Heart right ventricle (tissue), 16 donors: ENCODE data around the gene CWC15. TPM values are rescaled to one million over a fixed set of nuclear protein-coding genes. Genes with fewer than 3 reads are reported as not detected.
A peak's percentile ranks its signal among the peaks of the same experiment; 100 is the strongest.

Experiments used
- ATAC-seq, 8 donors: fragments of 200-7000 bp; cut with Tn5 transposase; one replicate each; pipeline ENCODE4 v1.9.1; 2020; ENCODE audit warnings: mild to moderate bottlenecking in 8 of 8, moderate library complexity in 8 of 8, moderate number of reproducible peaks in 1 of 8
- DNase-seq, 2 donors: peaks; one replicate each; pipeline ENCODE4 v3.0.0-alpha.2; 2020
- H3K27ac ChIP-seq, 10 donors: fragments of 200-600 bp; sonication (generic) in 2 of 10; one replicate each; pipeline versions ENCODE4 v1.5.0 to v1.8.0; 2020 to 2022; ENCODE audit warnings: mild to moderate bottlenecking in 3 of 10
- H3K27me3 ChIP-seq, 7 donors: fragments of 200-600 bp; one replicate each; pipeline ENCODE4 v1.8.0; 2021 to 2022; ENCODE audit warnings: mild to moderate bottlenecking in 2 of 7
- H3K36me3 ChIP-seq, 9 donors: fragments of 200-600 bp; sonication (generic) in 1 of 9; one replicate each; pipeline versions ENCODE4 v1.5.0 to v1.8.0; 2020 to 2022; ENCODE audit warnings: mild to moderate bottlenecking in 2 of 9
- H3K4me1 ChIP-seq, 9 donors: fragments of 200-600 bp; sonication (generic) in 1 of 9; one replicate each; pipeline versions ENCODE4 v1.5.0 to v1.8.0; 2020 to 2022; ENCODE audit warnings: mild to moderate bottlenecking in 4 of 9
- H3K4me3 ChIP-seq, 10 donors: fragments of 200-600 bp; sonication (generic) in 2 of 10; one replicate each; pipeline versions ENCODE4 v1.5.0 to v1.8.0; 2020 to 2022; ENCODE audit warnings: mild to moderate bottlenecking in 7 of 10, moderate library complexity in 2 of 10
- H3K9me3 ChIP-seq, 11 donors: fragments of 200-600 bp in 10 of 11; sonication (generic) in 2 of 11; one replicate each; pipeline versions ENCODE4 v1.5.0 to v1.8.0; 2013 to 2022; ENCODE audit warnings: mild to moderate bottlenecking in 2 of 11, control low read depth in 1 of 11, moderate library complexity in 1 of 11
- CTCF ChIP-seq, 9 donors: fragments of 200-600 bp; sonication (generic) in 2 of 9; IDR thresholded peaks; one replicate each; pipeline versions ENCODE4 v1.5.0 to v1.8.0; 2021 to 2022; ENCODE audit warnings: antibody characterized with exemption in 9 of 9, mild to moderate bottlenecking in 5 of 9, moderate library complexity in 1 of 9
- WGBS, 2 donors: extraction: QIAGEN DNeasy Blood & Tissue Kit; methylation state at CpG; one replicate each; pipeline ENCODE4 v1.1.7; 2013; ENCODE audit warnings: inconsistent platforms in 1 of 2; 5-methylcytosine and 5-hydroxymethylcytosine counted together
- intact Hi-C, 10 donors: fragments of 100-400 bp; cut with DNase I; formaldehyde crosslinking; loops; one replicate each; pipeline versions ENCODE4 v1.11.1 to v1.14.2; 2022
- polyA plus RNA-seq, 2 donors: library from polyadenylated mRNA; stranded (reverse); fragments of 200-250 nt; gene quantifications; one replicate each; pipeline ENCODE4 v1.2.3, GENCODE V29; 2013
- total RNA-seq, 10 donors: library from RNA; stranded (reverse); fragmentation: NEBNext Ultra II Directional in 3 of 10; extraction: Animal tissue kit (Norgen Biotek cat#: 25700) in 3 of 10; gene quantifications; one replicate each; pipeline versions ENCODE4 v1.2.1 to v1.2.4, GENCODE V29; 2021 to 2023
- donor health status: Arrhythmogenic right ventricular cardiomyopathy.
- donor health status: ischemic (EF 13 %, LVEDD 7.1; RV severe dilation, severe dysfunction).
- donor health status: healthy with polysubstance abuse.
- donor health status: DM: no; HTN: yes; CAD: no.
- donor health status: DM: no; HTN: no; CAD: no.
- donor health status: ischemic (EF 25% LVEDD 6.9; RV normal size, moderate dysfunction).
- donor health status: ischemic (EF 25% LVEDD 5.7; RV mildly dilated, moderate dysfunction).
- donor health status: healthy.
- donor health status: DM: yes; HTN: yes; CAD: no.
- donor health status: Ischemic cardiomyopathy.
- donor health status: ischemic (EF 35%, LVEDD 5.7; RV mildly dilated, moderate dysfunction).
- donor health status: nonischemic (EF 11% LVEDD 7.7; RV severe dilation, severe dysfunction).
- donor health status: DM: yes; HTN: yes; CAD: no.
- donor health status: PGD.
- donor health status: ischemic (EF 29% LVEDD 5.4; RV normal size, mild dysfunction).
- donor health status: nonischemic (EF 23%, LVEDD 6.1; RV moderate dilation, normal function).

CWC15 gene
- total and polyA plus RNA-seq, 12 donors = 53.1 to 196 (median 69.5) TPM

DNA sequence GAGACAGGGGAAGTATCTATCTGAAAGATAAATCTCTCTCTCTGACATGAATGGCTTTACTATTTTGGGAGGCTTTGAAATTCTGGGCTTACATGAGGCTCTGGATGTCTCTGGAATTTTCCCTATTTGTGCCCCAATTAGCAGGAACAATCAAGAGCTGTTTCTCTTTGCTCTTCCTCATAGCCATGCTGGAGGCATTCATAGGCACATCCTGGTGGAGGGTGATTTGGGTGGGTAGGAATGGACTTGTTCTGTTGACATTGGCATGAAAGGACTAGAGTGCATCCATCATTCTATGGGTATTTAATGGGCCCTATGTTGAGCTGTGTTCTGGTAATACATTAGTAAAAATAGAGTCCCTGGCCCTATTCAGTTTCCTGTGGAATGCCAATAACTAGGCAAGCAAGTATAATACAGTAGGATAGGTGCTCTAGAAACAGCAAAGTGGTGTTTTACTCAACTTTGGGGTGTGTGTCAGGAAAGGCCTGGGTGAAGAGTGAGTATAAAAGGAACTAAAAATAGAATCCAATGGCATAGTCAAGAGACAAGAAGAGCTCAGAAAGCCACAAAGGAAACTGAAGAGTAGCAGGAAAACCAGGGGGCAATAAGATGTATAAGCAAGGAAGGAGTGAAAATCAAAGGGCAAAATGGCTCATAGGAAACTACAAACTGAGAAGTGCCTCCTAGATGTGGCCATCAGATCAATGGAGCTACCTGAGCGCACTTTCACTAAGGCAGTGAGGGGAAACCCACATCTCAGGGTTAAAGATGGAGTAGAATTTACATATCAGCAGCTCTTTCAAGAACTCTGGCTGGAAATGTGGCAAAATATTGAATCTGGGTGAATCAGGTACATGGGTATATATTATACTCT, 45.0 kb downstream of the CWC15 start:
- 93 to 94% methylated on average over 1 of the region's 1 CpG for WGBS, 2 donors
- intact Hi-C loops = no loop called here
- peaks cover 10 to 66% (median 47%) of the 10 kb centered on the region in 9 donors for H3K4me1 ChIP-seq

DNA sequence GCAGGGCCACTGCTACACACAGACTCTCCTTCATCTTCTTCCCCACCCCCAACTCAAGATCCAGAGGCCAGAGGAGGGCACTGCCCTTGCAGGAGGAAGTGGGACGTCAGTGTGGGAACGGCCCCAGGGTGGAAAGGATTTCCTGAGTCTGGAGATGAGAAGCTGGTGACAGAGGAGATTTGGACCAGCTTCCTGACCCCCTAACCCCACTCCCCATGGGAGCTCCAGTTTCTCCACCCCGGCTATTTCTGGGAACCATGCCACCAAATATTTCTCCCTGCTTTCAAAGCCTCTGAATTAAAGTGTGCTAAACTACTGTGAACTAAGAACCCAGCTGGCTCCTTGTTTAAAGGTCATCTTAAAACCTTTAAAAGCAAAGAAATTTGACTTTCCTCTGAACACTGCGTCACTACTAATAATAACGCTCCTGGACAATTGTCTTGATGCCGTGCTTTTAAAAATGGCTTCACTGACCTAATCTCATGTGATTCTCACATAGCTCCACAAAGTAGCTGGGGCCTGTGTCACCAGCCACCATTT, 46.6 kb downstream of the CWC15 start:
- WGBS, 2 donors = 15 to 26% methylated on average over 6 of the region's 6 CpGs
- DNase-seq (peak; percentile 84 to 93), ATAC-seq (peak; percentile 90 to 97 (median 93))
- Histone ChIP-seq H3K36me3 (no peaks in the 10 kb centered on the region), H3K4me3 (no peak overlapping the region), H3K27me3 (no peaks in the 10 kb centered on the region), H3K9me3 (no peaks in the 10 kb centered on the region), H3K4me1 (peaks cover 10 to 56% (median 40%) of the 10 kb centered on the region in 9 donors), H3K27ac (peak overlapping the region; percentile 6 to 90 (median 79))
- no peak for TF ChIP-seq CTCF (IDR thresholded peaks at IDR 0.05)
- intact Hi-C loops = no loop called here

More for the DNA sequence above, 45.0 kb downstream of the CWC15 start:
- Histone ChIP-seq H3K27ac (peak overlapping the region in 9 of 10 donors; percentile 66 to 90 (median 82)), H3K36me3 (no peaks in the 10 kb centered on the region), H3K27me3 (no peaks in the 10 kb centered on the region), H3K9me3 (no peaks in the 10 kb centered on the region), H3K4me3 (no peak overlapping the region)
- ATAC-seq (no peak), DNase-seq (no peak)
- no peak for TF ChIP-seq CTCF (IDR thresholded peaks at IDR 0.05)

GRCh38 chr11:94926271-94926625, 47.1 kb downstream of the CWC15 start:
- DNase-seq (no peak), ATAC-seq (peak in 5 of 8 donors; percentile 3 to 20 (median 10))
- Histone ChIP-seq H3K27me3 (no peaks in the 10 kb centered on the region), H3K4me1 (peaks cover 10 to 56% (median 40%) of the 10 kb centered on the region in 9 donors), H3K4me3 (no peak overlapping the region), H3K27ac (peak overlapping the region; percentile 6 to 90 (median 79)), H3K9me3 (no peaks in the 10 kb centered on the region), H3K36me3 (no peaks in the 10 kb centered on the region)
- no peak for TF ChIP-seq CTCF (IDR thresholded peaks at IDR 0.05)
- intact Hi-C loops = no loop called here

- ATAC-seq (no peak), DNase-seq (no peak)
- Histone ChIP-seq H3K9me3 (no peaks in the 10 kb centered on the region), H3K27ac (peak overlapping the region; percentile 6 to 90 (median 79)), H3K36me3 (no peaks in the 10 kb centered on the region), H3K4me1 (peaks cover 10 to 56% (median 40%) of the 10 kb centered on the region in 9 donors), H3K27me3 (no peaks in the 10 kb centered on the region), H3K4me3 (no peak overlapping the region)
- TF ChIP-seq CTCF (IDR thresholded peaks at IDR 0.05) = no peak
- 50 to 54% methylated on average over 7 of the region's 7 CpGs for WGBS, 2 donors
- intact Hi-C loops = no loop called here
Observed at GRCh38 chr11:94925422-94926270, 47.7 kb downstream of the CWC15 start.
